NCI-H2029 (cell line): Measurements from ENCODE around the gene ADCK1.
A peak's percentile ranks its signal among the peaks of the same experiment; 100 is the strongest.
"Not testable (repeated sequence)": the region's sequence is repeated elsewhere in the genome, so short reads cannot be mapped to it uniquely, and the experiment has no call there.

ENCODE experiments used
- DNase-seq: peaks from one replicate; lab custom pipeline; 2025; lab: John Stamatoyannopoulos, UW

The ADCK1 gene

GRCh38 chr14:77799863-77800730 lies at the start of gene ADCK1:
ADCK1 (plus strand) TSS chr14:77800109; CDS start chr14:77818979, 18,870 bp downstream.
- DNase-seq: peak; percentile 37

GRCh38 chr14:77752266-77752665 lies 47.6 kb upstream of the ADCK1 start:
- DNase-seq: no peak

- no peak for DNase-seq
These were observed 47.0 kb upstream of the ADCK1 start for GRCh38 chr14:77752799-77753516.

GRCh38 chr14:77760381-77761204 lies 39.3 kb upstream of the ADCK1 start, which contains the start of gene SNW1:
SNW1 (minus strand) TSS chr14:77761156; CDS start chr14:77761127, 29 bp downstream.
- peak; percentile 79 for DNase-seq

- DNase-seq: no peak
These were observed 38.5 kb upstream of the ADCK1 start for GRCh38 chr14:77761205-77761931.

- no peak for DNase-seq
These were observed 36.6 kb upstream of the ADCK1 start for GRCh38 chr14:77763316-77763715.

- no peak for DNase-seq
These were observed 35.9 kb upstream of the ADCK1 start for GRCh38 chr14:77763978-77764377.

GRCh38 chr14:77768442-77769069 lies 31.4 kb upstream of the ADCK1 start:
- DNase-seq: not testable (repeated sequence)

- DNase-seq: not testable (repeated sequence)
These were observed 25.9 kb upstream of the ADCK1 start for GRCh38 chr14:77773966-77774365.

GRCh38 chr14:77782202-77782601 lies 17.7 kb upstream of the ADCK1 start:
- DNase-seq: no peak

- DNase-seq: no peak
These were observed 13.8 kb upstream of the ADCK1 start for GRCh38 chr14:77786148-77786547.

- DNase-seq: no peak
These were observed 9.2 kb upstream of the ADCK1 start for GRCh38 chr14:77790566-77791224.

GRCh38 chr14:77791225-77791600 lies 8.7 kb upstream of the ADCK1 start:
- no peak for DNase-seq

GRCh38 chr14:77793255-77793654 lies 6.7 kb upstream of the ADCK1 start:
- DNase-seq: not testable (repeated sequence)

- DNase-seq: no peak
These were observed 5.6 kb upstream of the ADCK1 start for GRCh38 chr14:77794357-77794756.

GRCh38 chr14:77799456-77799855 lies 453 bp upstream of the ADCK1 start:
- DNase-seq: not testable (repeated sequence)

- no peak for DNase-seq
These were observed 905 bp downstream of the ADCK1 start for GRCh38 chr14:77800814-77801213.

GRCh38 chr14:77804592-77804991 lies 4.7 kb downstream of the ADCK1 start:
- DNase-seq: no peak

- DNase-seq: no peak
These were observed 5.8 kb downstream of the ADCK1 start for GRCh38 chr14:77805706-77806105.

GRCh38 chr14:77808250-77808649 lies 8.3 kb downstream of the ADCK1 start:
- no peak for DNase-seq
